Fibroblast of lung (primary cell): ENCODE results near the gene ZP1. TPM values are rescaled to one million over a fixed set of nuclear protein-coding genes. Genes with fewer than 3 reads are reported as not detected.

Experiments used
- DNase-seq, 2 donors: peaks; one replicate each; pipeline versions ENCODE4 v3.0.0 to v3.0.0-alpha.2; 2010; ENCODE audit warnings: low read depth in 2 of 2
- H2AFZ ChIP-seq: 2 replicates; pipeline ENCODE4 v1.5.1; 2012; ENCODE audit warnings: low read length, control low read depth, inconsistent platforms
- H3K27ac ChIP-seq: 2 replicates; pipeline ENCODE4 v1.5.1; 2011; ENCODE audit warnings: low read length, control low read depth; ENCODE audit not compliant: insufficient read depth
- H3K27me3 ChIP-seq: 2 replicates; pipeline ENCODE4 v1.5.1; 2011; ENCODE audit warnings: mild to moderate bottlenecking, low read length; ENCODE audit not compliant: control insufficient read depth, insufficient read depth
- H3K36me3 ChIP-seq: 2 replicates; pipeline ENCODE4 v1.5.1; 2011; ENCODE audit warnings: low read length; ENCODE audit not compliant: control insufficient read depth, insufficient read depth
- H3K4me1 ChIP-seq: 2 replicates; pipeline ENCODE4 v1.5.1; 2011; ENCODE audit warnings: low read length; ENCODE audit not compliant: control insufficient read depth, insufficient read depth; ENCODE audit errors: extremely low read depth
- H3K4me2 ChIP-seq: 2 replicates; pipeline ENCODE4 v1.5.1; 2011; ENCODE audit warnings: low read length, control low read depth; ENCODE audit not compliant: insufficient read depth; ENCODE audit errors: extremely low read depth
- H3K4me3 ChIP-seq, 4 experiments: fragments of 200-600 bp in 1 of 4; sonication (generic) in 1 of 4; replicated peaks in 1 of 4; 2 replicates each; pipeline ENCODE4 v1.5.1; 2011 to 2016; ENCODE audit warnings: low read length in 4 of 4, low read depth in 3 of 4, mild to moderate bottlenecking in 3 of 4, control low read depth in 2 of 4, inconsistent platforms in 1 of 4, mixed read lengths in 1 of 4; ENCODE audit not compliant: insufficient read depth in 1 of 4; ENCODE audit errors: control extremely low read depth in 1 of 4
- H3K79me2 ChIP-seq: 2 replicates; pipeline ENCODE4 v1.5.1; 2012; ENCODE audit warnings: mild to moderate bottlenecking, low read length, inconsistent platforms; ENCODE audit not compliant: control insufficient read depth, insufficient read depth
- H3K9ac ChIP-seq: 2 replicates; pipeline ENCODE4 v1.5.1; 2011; ENCODE audit warnings: mild to moderate bottlenecking, low read length, control low read depth; ENCODE audit not compliant: insufficient read depth
- H3K9me3 ChIP-seq: 2 replicates; pipeline ENCODE4 v1.5.1; 2012; ENCODE audit warnings: low read depth, low read length; ENCODE audit not compliant: control insufficient read depth, insufficient read depth
- H4K20me1 ChIP-seq: 2 replicates; pipeline ENCODE4 v1.5.1; 2011; ENCODE audit warnings: low read length; ENCODE audit not compliant: control insufficient read depth, insufficient read depth; ENCODE audit errors: extremely low read depth
- EZH2 ChIP-seq: IDR thresholded peaks from 2 replicates; pipeline ENCODE4 v1.5.1; 2012; ENCODE audit warnings: low read length, control low read depth, mild to moderate bottlenecking; ENCODE audit errors: missing control alignments
- polyA plus RNA-seq, 2 donors: library from polyadenylated mRNA; depleted of rRNA in 1 of 2; stranded (reverse) in 1 of 2; unstranded in 1 of 2; fragments of >200 nt; gene quantifications; 2 replicates each; pipeline ENCODE4 v1.2.1, GENCODE V29; 2011 to 2012; ENCODE audit warnings: missing spikeins in 1 of 2
- total RNA-seq: library from RNA; depleted of rRNA; stranded (reverse); fragments of >200 nt; gene quantifications from 2 replicates; pipeline ENCODE4 v1.2.1, GENCODE V29; 2014
- TF ChIP-seq, protein P1 (sequence below), 2 donors: IDR thresholded peaks in 1 of 2; conservative IDR thresholded peaks in 1 of 2; 1 replicate in 1 of 2; 2 replicates in 1 of 2; pipeline ENCODE4 v1.5.1; 2011 to 2012; ENCODE audit warnings: low read length in 2 of 2, control low read depth in 1 of 2, inconsistent platforms in 1 of 2, low read depth in 1 of 2, mild to moderate bottlenecking in 1 of 2

ZP1 gene
- total and polyA plus RNA-seq, 2 donors (not counting 1 experiment from before 2014, with no cell fraction given) = 0.62 TPM; not detected in 1

DNA sequence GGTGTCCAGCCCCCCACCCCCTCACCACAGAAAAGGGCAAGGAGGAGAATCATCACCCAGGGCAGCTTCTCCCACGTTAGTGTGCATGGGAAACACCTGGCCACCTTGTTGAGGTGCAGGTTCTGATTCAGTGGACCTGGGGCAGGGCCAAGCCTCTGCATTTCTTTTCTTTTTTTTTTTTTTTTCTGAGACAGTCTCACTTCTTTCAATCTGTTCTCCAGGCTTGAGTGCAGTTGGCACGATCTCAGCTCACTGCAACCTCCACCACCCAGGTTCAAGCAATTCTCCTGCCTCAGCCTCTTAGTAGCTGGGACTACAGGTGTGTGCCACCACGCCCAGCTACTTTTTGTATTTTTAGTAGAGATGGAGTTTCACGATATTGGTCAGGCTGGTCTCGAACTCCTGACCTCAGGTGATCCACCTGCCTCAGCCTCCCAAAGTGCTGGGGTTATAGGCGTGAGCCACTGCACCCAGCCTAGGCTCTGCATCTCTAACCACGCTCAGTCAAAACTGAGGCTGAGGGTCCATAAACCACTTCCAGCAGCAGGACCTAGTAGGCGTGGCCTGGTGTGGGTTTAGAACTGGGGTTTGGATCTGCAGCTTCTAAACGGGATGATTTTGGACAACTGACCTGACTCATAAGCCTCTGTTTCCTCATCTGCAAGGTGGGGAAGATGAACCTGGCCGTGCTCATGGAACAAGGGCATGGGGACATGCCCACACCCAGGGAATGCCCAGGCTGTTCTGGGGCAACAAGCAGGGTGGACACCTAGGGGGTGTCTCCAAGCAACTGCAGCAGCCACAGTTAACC is 734 bp downstream of the ZP1 start:
- Histone ChIP-seq H2AFZ (no peak overlapping the region), H3K4me1 (peaks cover 19% of the 10 kb centered on the region), H3K27me3 (no peaks in the 10 kb centered on the region), H3K9me3 (no peaks in the 10 kb centered on the region), H4K20me1 (no peaks in the 10 kb centered on the region), H3K9ac (no peak overlapping the region), H3K36me3 (no peaks in the 10 kb centered on the region), H3K4me2 (no peak overlapping the region), H3K79me2 (no peaks in the 10 kb centered on the region), H3K27ac (no peak overlapping the region), H3K4me3 (no peak overlapping the region)
- no peak for DNase-seq
- no peak for TF ChIP-seq EZH2
- TF ChIP-seq, protein P1, sequence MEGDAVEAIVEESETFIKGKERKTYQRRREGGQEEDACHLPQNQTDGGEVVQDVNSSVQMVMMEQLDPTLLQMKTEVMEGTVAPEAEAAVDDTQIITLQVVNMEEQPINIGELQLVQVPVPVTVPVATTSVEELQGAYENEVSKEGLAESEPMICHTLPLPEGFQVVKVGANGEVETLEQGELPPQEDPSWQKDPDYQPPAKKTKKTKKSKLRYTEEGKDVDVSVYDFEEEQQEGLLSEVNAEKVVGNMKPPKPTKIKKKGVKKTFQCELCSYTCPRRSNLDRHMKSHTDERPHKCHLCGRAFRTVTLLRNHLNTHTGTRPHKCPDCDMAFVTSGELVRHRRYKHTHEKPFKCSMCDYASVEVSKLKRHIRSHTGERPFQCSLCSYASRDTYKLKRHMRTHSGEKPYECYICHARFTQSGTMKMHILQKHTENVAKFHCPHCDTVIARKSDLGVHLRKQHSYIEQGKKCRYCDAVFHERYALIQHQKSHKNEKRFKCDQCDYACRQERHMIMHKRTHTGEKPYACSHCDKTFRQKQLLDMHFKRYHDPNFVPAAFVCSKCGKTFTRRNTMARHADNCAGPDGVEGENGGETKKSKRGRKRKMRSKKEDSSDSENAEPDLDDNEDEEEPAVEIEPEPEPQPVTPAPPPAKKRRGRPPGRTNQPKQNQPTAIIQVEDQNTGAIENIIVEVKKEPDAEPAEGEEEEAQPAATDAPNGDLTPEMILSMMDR (conservative IDR thresholded peaks at IDR 0.05 in 1 of 2, IDR thresholded peaks at IDR 0.05 in 1 of 2; ENCODE audit: low read depth in 1 of 2, low read length in 2 of 2) = no peak

DNA sequence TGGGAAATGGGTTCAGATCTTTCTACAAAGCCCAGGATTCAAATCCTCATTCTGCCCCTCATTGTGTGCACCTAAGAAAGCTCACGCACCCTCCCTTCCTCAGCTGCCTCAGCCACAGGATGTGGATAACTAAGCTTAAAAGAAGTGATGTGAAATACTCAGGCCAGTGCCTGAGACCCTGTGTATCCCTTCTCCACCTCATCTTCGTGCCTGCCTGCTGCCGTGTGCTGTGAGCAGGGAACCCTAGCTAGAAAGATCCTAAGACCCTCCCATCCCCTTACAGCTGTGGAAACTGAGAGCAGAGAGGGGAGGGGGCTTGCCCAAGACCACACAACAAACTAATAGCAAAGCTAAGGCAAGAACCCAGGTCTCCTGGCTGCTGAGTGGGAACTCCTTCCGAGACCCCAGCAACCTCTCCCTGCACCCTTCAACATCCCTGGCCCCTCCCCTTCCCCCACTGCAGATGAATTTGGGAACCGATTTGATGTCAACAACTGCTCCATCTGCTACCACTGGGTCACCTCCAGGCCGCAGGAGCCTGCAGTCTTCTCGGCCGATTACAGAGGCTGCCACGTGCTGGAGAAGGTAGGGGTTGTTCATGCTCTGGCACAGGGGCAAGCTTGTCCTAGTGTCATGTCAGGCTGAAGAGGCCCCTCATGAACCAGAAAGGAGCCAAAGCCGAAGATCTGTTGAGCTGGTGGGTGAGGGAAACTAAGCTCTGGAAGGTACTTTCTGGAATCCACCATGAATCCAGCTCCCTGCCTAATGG is 1.5 kb downstream of the ZP1 start:
- Histone ChIP-seq H3K79me2 (no peaks in the 10 kb centered on the region), H3K36me3 (no peaks in the 10 kb centered on the region), H3K4me1 (peaks cover 23% of the 10 kb centered on the region), H3K27me3 (no peaks in the 10 kb centered on the region), H3K9me3 (no peaks in the 10 kb centered on the region), H2AFZ (no peak overlapping the region), H3K4me2 (no peak overlapping the region), H4K20me1 (no peaks in the 10 kb centered on the region), H3K27ac (no peak overlapping the region), H3K9ac (no peak overlapping the region), H3K4me3 (no peak overlapping the region)
- TF ChIP-seq, protein P1 (conservative IDR thresholded peaks at IDR 0.05 in 1 of 2, IDR thresholded peaks at IDR 0.05 in 1 of 2; ENCODE audit: low read depth in 1 of 2, low read length in 2 of 2) = no peak
- TF ChIP-seq EZH2 = no peak
- DNase-seq = no peak

DNA sequence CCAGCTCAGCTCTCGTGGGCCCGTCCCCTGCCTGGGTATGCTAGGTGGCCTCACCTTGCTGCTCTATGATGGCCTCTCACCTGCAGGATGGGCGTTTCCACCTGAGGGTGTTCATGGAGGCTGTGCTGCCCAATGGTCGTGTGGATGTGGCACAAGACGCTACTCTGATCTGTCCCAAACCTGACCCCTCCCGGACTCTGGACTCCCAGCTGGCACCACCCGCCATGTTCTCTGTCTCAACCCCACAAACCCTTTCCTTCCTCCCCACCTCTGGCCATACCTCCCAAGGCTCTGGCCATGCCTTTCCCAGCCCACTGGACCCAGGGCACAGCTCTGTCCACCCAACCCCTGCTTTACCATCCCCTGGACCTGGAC is 2.1 kb downstream of the ZP1 start:
- no peaks in the 10 kb centered on the region for H3K27me3 ChIP-seq
- H3K79me2 ChIP-seq = no peaks in the 10 kb centered on the region
- H3K9me3 ChIP-seq = no peaks in the 10 kb centered on the region
- no peak overlapping the region for H2AFZ ChIP-seq
- H3K4me2 ChIP-seq = no peak overlapping the region
- no peaks in the 10 kb centered on the region for H4K20me1 ChIP-seq
- H3K36me3 ChIP-seq = no peaks in the 10 kb centered on the region
- H3K27ac ChIP-seq = no peak overlapping the region
- no peak overlapping the region for H3K9ac ChIP-seq
- DNase-seq = no peak
- no peak overlapping the region for H3K4me3 ChIP-seq
- H3K4me1 ChIP-seq = peaks cover 23% of the 10 kb centered on the region
- TF ChIP-seq, protein P1 (conservative IDR thresholded peaks at IDR 0.05 in 1 of 2, IDR thresholded peaks at IDR 0.05 in 1 of 2; ENCODE audit: low read depth in 1 of 2, low read length in 2 of 2) = no peak
- TF ChIP-seq EZH2 = no peak
